ENCODE results near the gene ZFAND4. TPM values are rescaled to one million over a fixed set of nuclear protein-coding genes. Genes with fewer than 3 reads are reported as not detected.
A peak's percentile ranks its signal among the peaks of the same experiment; 100 is the strongest.

ZFAND4 gene
- total and polyA plus RNA-seq, 9 of the 15 experiments (the other 6 are each of a cell fraction or from before 2014, with no cell fraction given): 0.42 to 3.0 (median 1.5) TPM

- TF ChIP-seq BCL6 (CRISPR knock-in tag; IDR thresholded peaks at IDR 0.05): no peak
- no peak for TF ChIP-seq ZNF311 (CRISPR knock-in tag; IDR thresholded peaks at IDR 0.05)
- TF ChIP-seq GATA2 (CRISPR knock-in tag; IDR thresholded peaks at IDR 0.05): 0 out of 2 replicates have a peak, but pooled peaks have one; percentile 9
- no peak for TF ChIP-seq MXI1 (IDR thresholded peaks at IDR 0.05; ENCODE audit: low read depth, low read length)
- no peak for TF ChIP-seq NRF1 (conservative IDR thresholded peaks at IDR 0.05 in 1 of 2, IDR thresholded peaks at IDR 0.05 in 1 of 2)
- 0 out of 4 replicates have a peak, but pooled peaks of 1 of the 2 experiments have one; percentile 15 for TF ChIP-seq MNT (conservative IDR thresholded peaks at IDR 0.05)
- TF ChIP-seq GMEB1 (CRISPR knock-in tag; IDR thresholded peaks at IDR 0.05): no peak
- no peak for TF ChIP-seq SMC3 (conservative IDR thresholded peaks at IDR 0.05; ENCODE audit: insufficient read depth, low read depth, low read length)
- no peak for TF ChIP-seq ZKSCAN3 (CRISPR knock-in tag; IDR thresholded peaks at IDR 0.05)
- no peak for TF ChIP-seq FOXP1 (CRISPR knock-in tag; IDR thresholded peaks at IDR 0.05)
- TF ChIP-seq FOXJ3 (CRISPR knock-in tag; IDR thresholded peaks at IDR 0.05): no peak
- 0 out of 2 replicates have a peak, but pooled peaks have one; percentile 20 for TF ChIP-seq ETV1 (tag; conservative IDR thresholded peaks at IDR 0.05; ENCODE audit: low read depth)
- TF ChIP-seq EP400 (IDR thresholded peaks at IDR 0.05): 0 out of 2 replicates have a peak, but pooled peaks have one; percentile 9
- no peak for TF ChIP-seq NKRF (IDR thresholded peaks at IDR 0.05; ENCODE audit: borderline replicate concordance)
Observed at GRCh38 chr10:45580371-45581215, 92.0 kb downstream of the ZFAND4 start (continued).
